Thyroid gland (tissue), 4 donors: ENCODE data around the gene TTC9. TPM values are rescaled to one million over a fixed set of nuclear protein-coding genes. Genes with fewer than 3 reads are reported as not detected.

Experiments
- DNase-seq, 2 donors: peaks; one replicate each; pipeline ENCODE4 v3.0.0-alpha.2; 2019
- H3K27ac ChIP-seq, 3 donors: fragments of 200-600 bp; sonication (generic); 1 replicate in 2 of 3; 2 replicates in 1 of 3; pipeline ENCODE4 v1.5.1; 2016 to 2019; ENCODE audit warnings: mild to moderate bottlenecking in 1 of 3, moderate library complexity in 1 of 3
- H3K27me3 ChIP-seq: fragments of 200-600 bp; sonication (generic); one replicate; pipeline ENCODE4 v1.5.1; 2019
- H3K36me3 ChIP-seq, 2 donors: fragments of 200-600 bp; sonication (generic); one replicate each; pipeline ENCODE4 v1.5.1; 2016 to 2019
- H3K4me1 ChIP-seq, 2 donors: fragments of 200-600 bp; sonication (generic); one replicate each; pipeline ENCODE4 v1.5.1; 2017 to 2019
- H3K4me3 ChIP-seq, 3 donors: fragments of 200-600 bp; sonication (generic); replicated peaks in 1 of 3; 1 replicate in 2 of 3; 2 replicates in 1 of 3; pipeline ENCODE4 v1.5.1; 2016; ENCODE audit warnings: mild to moderate bottlenecking in 1 of 3
- H3K9me3 ChIP-seq: fragments of 200-600 bp; sonication (generic); one replicate; pipeline ENCODE4 v1.5.1; 2017
- POLR2A ChIP-seq, 2 donors: fragments of 450-650 bp; IDR thresholded peaks; one replicate each; pipeline ENCODE4 v1.6.1; 2017; ENCODE audit warnings: antibody characterized with exemption in 2 of 2, mild to moderate bottlenecking in 2 of 2, moderate library complexity in 1 of 2
- WGBS, 2 donors: methylation state at CpG; one replicate each; pipeline ENCODE4 v1.1.5; 2017; 5-methylcytosine and 5-hydroxymethylcytosine counted together
- intact Hi-C: fragments of 100-400 bp; cut with DNase I; formaldehyde crosslinking; loops from one replicate; pipeline ENCODE4 v1.15.1; 2023
- total RNA-seq, 4 donors: library from RNA; depleted of rRNA; stranded (reverse); fragments of >200 nt; gene quantifications; one replicate each; pipeline ENCODE4 v1.2.3, GENCODE V29; 2016
- TF ChIP-seq, protein P1 (sequence below), 6 experiments: fragments of 200-600 bp in 3 of 6; fragments of 450-650 bp in 3 of 6; sonication (generic) in 3 of 6; IDR thresholded peaks; one replicate each; pipeline ENCODE4 v1.5.1; 2016 to 2019; ENCODE audit warnings: antibody characterized with exemption in 6 of 6, mild to moderate bottlenecking in 2 of 6, inconsistent platforms in 1 of 6, moderate library complexity in 1 of 6

TTC9 gene
- total RNA-seq, 4 donors from 2014 or later, result 5.7 to 9.4 (median 7.2) TPM

DNA sequence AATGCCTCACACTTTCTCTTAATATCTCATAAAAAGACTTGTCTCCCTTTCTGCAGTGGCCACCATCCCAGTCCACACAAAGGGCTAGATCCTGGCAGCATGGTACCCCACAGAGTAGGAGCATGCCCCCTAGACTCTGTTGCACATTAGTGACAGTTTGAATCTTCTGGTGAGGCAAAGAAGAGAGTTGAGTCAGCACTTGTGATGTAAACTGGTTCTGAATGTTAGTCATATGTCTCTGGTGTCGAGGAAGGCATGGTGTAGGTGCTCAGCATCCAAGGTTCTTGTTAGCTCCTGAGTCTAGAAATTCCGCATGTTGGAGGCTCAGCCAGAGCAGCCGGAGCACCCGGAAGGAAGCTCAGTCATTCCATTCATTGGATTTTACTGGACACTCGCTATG, 9.8 kb downstream of the TTC9 start:
- Histone ChIP-seq H3K27me3 (no peaks in the 10 kb centered on the region), H3K9me3 (no peaks in the 10 kb centered on the region), H3K27ac (no peak overlapping the region), H3K36me3 (no peaks in the 10 kb centered on the region), H3K4me3 (no peak overlapping the region), H3K4me1 (peaks cover 0 to 3% of the 10 kb centered on the region in 2 donors)
- no peak for DNase-seq
- TF ChIP-seq POLR2A (IDR thresholded peaks at IDR 0.05), result no peak
- TF ChIP-seq, protein P1, sequence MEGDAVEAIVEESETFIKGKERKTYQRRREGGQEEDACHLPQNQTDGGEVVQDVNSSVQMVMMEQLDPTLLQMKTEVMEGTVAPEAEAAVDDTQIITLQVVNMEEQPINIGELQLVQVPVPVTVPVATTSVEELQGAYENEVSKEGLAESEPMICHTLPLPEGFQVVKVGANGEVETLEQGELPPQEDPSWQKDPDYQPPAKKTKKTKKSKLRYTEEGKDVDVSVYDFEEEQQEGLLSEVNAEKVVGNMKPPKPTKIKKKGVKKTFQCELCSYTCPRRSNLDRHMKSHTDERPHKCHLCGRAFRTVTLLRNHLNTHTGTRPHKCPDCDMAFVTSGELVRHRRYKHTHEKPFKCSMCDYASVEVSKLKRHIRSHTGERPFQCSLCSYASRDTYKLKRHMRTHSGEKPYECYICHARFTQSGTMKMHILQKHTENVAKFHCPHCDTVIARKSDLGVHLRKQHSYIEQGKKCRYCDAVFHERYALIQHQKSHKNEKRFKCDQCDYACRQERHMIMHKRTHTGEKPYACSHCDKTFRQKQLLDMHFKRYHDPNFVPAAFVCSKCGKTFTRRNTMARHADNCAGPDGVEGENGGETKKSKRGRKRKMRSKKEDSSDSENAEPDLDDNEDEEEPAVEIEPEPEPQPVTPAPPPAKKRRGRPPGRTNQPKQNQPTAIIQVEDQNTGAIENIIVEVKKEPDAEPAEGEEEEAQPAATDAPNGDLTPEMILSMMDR (IDR thresholded peaks at IDR 0.05), result no peak
- intact Hi-C loops, result no loop called here
- WGBS, 2 donors, result 96 to 100% methylated on average over 5 of the region's 5 CpGs

- peaks cover 0 to 13% of the 10 kb centered on the region in 2 donors for H3K4me1 ChIP-seq
- H3K4me3 ChIP-seq, result no peak overlapping the region
- H3K9me3 ChIP-seq, result no peaks in the 10 kb centered on the region
- TF ChIP-seq, protein P1 (IDR thresholded peaks at IDR 0.05), result no peak
- DNase-seq, result no peak
- H3K27ac ChIP-seq, result no peak overlapping the region
- intact Hi-C loops, result no loop called here
- no peaks in the 10 kb centered on the region for H3K36me3 ChIP-seq
- H3K27me3 ChIP-seq, result no peaks in the 10 kb centered on the region
These were observed 11.2 kb downstream of the TTC9 start for GRCh38 chr14:70652871-70653270.

GRCh38 chr14:70653662-70654061, 11.9 kb downstream of the TTC9 start:
- WGBS, 2 donors, result 59 to 61% methylated on average over 3 of the region's 3 CpGs
- Histone ChIP-seq H3K9me3 (no peaks in the 10 kb centered on the region), H3K36me3 (no peaks in the 10 kb centered on the region), H3K27me3 (no peaks in the 10 kb centered on the region), H3K27ac (no peak overlapping the region), H3K4me3 (no peak overlapping the region), H3K4me1 (peaks cover 0 to 11% of the 10 kb centered on the region in 2 donors)
- intact Hi-C loops, result no loop called here
- DNase-seq, result no peak
- no peak for TF ChIP-seq POLR2A (IDR thresholded peaks at IDR 0.05)
- TF ChIP-seq, protein P1 (IDR thresholded peaks at IDR 0.05), result no peak

DNA sequence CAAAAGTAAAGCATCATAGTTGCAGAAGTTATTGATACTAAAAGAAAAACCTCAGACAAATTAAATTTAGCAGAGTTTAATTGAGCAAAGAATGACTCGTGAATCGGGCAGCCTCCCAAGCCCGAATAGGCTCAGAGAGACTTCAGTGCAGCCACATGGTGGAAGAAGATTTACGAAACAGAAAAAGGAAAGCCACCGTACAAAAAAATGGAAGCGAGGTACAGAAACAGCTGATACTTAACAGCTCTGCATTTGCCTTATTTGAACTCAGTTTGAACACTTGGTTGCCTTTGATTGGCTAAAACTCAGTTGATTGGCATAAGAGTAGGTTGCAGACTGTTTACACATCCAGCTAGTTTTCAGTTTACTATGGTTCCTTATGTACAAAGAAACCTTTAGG, 12.9 kb downstream of the TTC9 start:
- no peak for TF ChIP-seq POLR2A (IDR thresholded peaks at IDR 0.05)
- TF ChIP-seq, protein P1 (IDR thresholded peaks at IDR 0.05), result no peak
- no peak for DNase-seq
- 84 to 93% methylated on average over 6 of the region's 6 CpGs for WGBS, 2 donors
- no peak overlapping the region for H3K27ac ChIP-seq
- H3K4me1 ChIP-seq, result peaks cover 0 to 11% of the 10 kb centered on the region in 2 donors
- H3K36me3 ChIP-seq, result no peaks in the 10 kb centered on the region
- no peaks in the 10 kb centered on the region for H3K9me3 ChIP-seq
- intact Hi-C loops, result no loop called here
- H3K27me3 ChIP-seq, result no peaks in the 10 kb centered on the region
- no peak overlapping the region for H3K4me3 ChIP-seq

GRCh38 chr14:70655110-70655826, 13.6 kb downstream of the TTC9 start:
- Histone ChIP-seq H3K27ac (no peak overlapping the region), H3K9me3 (no peaks in the 10 kb centered on the region), H3K27me3 (no peaks in the 10 kb centered on the region), H3K36me3 (no peaks in the 10 kb centered on the region), H3K4me3 (no peak overlapping the region), H3K4me1 (peaks cover 0 to 11% of the 10 kb centered on the region in 2 donors)
- intact Hi-C loops, result no loop called here
- WGBS, 2 donors, result 77 to 82% methylated on average over 19 of the region's 19 CpGs
- TF ChIP-seq, protein P1 (IDR thresholded peaks at IDR 0.05), result no peak
- TF ChIP-seq POLR2A (IDR thresholded peaks at IDR 0.05), result no peak
- peak in 1 of 2 donors; percentile 13 for DNase-seq
